ENCODE results near the gene NEIL3. TPM values are rescaled to one million over a fixed set of nuclear protein-coding genes. Genes with fewer than 3 reads are reported as not detected.

The NEIL3 gene
- total and polyA plus RNA-seq, 9 of the 15 experiments (the other 6 are each of a cell fraction or from before 2014, with no cell fraction given), result 2.7 to 23.3 (median 12.9) TPM

- TF ChIP-seq CCNT2 (IDR thresholded peaks at IDR 0.05; ENCODE audit: borderline replicate concordance, extremely low read depth, insufficient read length, low read depth, low read length) (peak; percentile 30), ELF2 (CRISPR knock-in tag; IDR thresholded peaks at IDR 0.05) (no peak), CBFB (CRISPR knock-in tag; IDR thresholded peaks at IDR 0.05) (no peak), TAF1 (IDR thresholded peaks at IDR 0.05; ENCODE audit: control insufficient read depth, extremely low read depth, insufficient read depth, low read length, severe bottlenecking) (peak; percentile 70), SAFB (IDR thresholded peaks at IDR 0.05; ENCODE audit: borderline replicate concordance, low read depth, low read length) (peak; percentile 90), COPS2 (conservative IDR thresholded peaks at IDR 0.05) (no peak), E2F1 (CRISPR knock-in tag; IDR thresholded peaks at IDR 0.05) (peak; percentile 96), SP1 (CRISPR knock-in tag; IDR thresholded peaks at IDR 0.05) (peak; percentile 79; the same call in 1 of the 2 replicates), CLOCK (CRISPR knock-in tag; IDR thresholded peaks at IDR 0.05; ENCODE audit: borderline replicate concordance) (no peak), PKNOX1 (IDR thresholded peaks at IDR 0.05) (no peak), NBN (IDR thresholded peaks at IDR 0.05; ENCODE audit: low read depth) (no peak), SOX6 (IDR thresholded peaks at IDR 0.05) (0 out of 2 replicates have a peak, but pooled peaks have one; percentile 42), MTA1 (IDR thresholded peaks at IDR 0.05; ENCODE audit: borderline replicate concordance) (peak; percentile 85), ZNF785 (CRISPR knock-in tag; IDR thresholded peaks at IDR 0.05) (no peak), RBM34 (IDR thresholded peaks at IDR 0.05; ENCODE audit: borderline replicate concordance, insufficient read depth, low read length) (no peak), RCOR1 (IDR thresholded peaks at IDR 0.05; ENCODE audit: borderline replicate concordance in 1 of 2, low read depth in 2 of 2, low read length in 2 of 2) (no peak), PATZ1 (CRISPR knock-in tag; IDR thresholded peaks at IDR 0.05; ENCODE audit: borderline replicate concordance) (no peak), PHTF2 (CRISPR knock-in tag; IDR thresholded peaks at IDR 0.05) (no peak), FOXA3 (CRISPR knock-in tag; conservative IDR thresholded peaks at IDR 0.05 in 1 of 2, IDR thresholded peaks at IDR 0.05 in 1 of 2) (peak in 1 of 2 experiments; percentile 41; a peak in 1 of 4 replicates), MYNN (IDR thresholded peaks at IDR 0.05) (no peak), MYNN (CRISPR knock-in tag; IDR thresholded peaks at IDR 0.05) (no peak)
These were observed at the start of gene NEIL3 (continued) for GRCh38 chr4:177309522-177310371.
